ENCODE results near the gene DEPDC1B. TPM values are rescaled to one million over a fixed set of nuclear protein-coding genes. Genes with fewer than 3 reads are reported as not detected.
"Not testable (repeated sequence)": the region's sequence is repeated elsewhere in the genome, so short reads cannot be mapped to it uniquely, and the experiment has no call there.

Gene DEPDC1B
- total and polyA plus RNA-seq, 2 of the 8 experiments (the other 6 are each of a cell fraction or from before 2014, with no cell fraction given): 30.8 to 67.4 TPM

- H3K9me3 ChIP-seq (ENCODE audit: insufficient read depth in 2 of 2, low read depth in 1 of 2, low read length in 1 of 2); H3K4ac ChIP-seq (replicated peaks; ENCODE audit: insufficient read length, low read depth, low read length); H2AK5ac ChIP-seq (ENCODE audit: low read depth, low read length); DNase-seq (ENCODE audit: low read depth in 1 of 2, low spot score in 2 of 2); H2BK12ac ChIP-seq (ENCODE audit: low read depth, low read length); H3K9ac ChIP-seq (replicated peaks in 1 of 4; ENCODE audit: extremely low read depth in 1 of 4, low read depth in 3 of 4, low read length in 3 of 4); H3K36me3 ChIP-seq (ENCODE audit: control insufficient read depth in 2 of 4, insufficient read depth in 4 of 4, low read length in 3 of 4); FAIRE-seq; H3K23me2 ChIP-seq (ENCODE audit: low read depth, low read length); H2AFZ ChIP-seq (ENCODE audit: low read length); H4K5ac ChIP-seq (ENCODE audit: insufficient read length, low read depth, low read length); H2BK15ac ChIP-seq (ENCODE audit: low read length); H2BK20ac ChIP-seq (ENCODE audit: low read length); H3K14ac ChIP-seq (ENCODE audit: insufficient read length); H4K91ac ChIP-seq (replicated peaks; ENCODE audit: insufficient read length, low read length); H3K18ac ChIP-seq (ENCODE audit: extremely low read depth, low read length); H3K27me3 ChIP-seq (replicated peaks in 1 of 4; ENCODE audit: control insufficient read depth in 3 of 4, extremely low read depth in 1 of 4, insufficient read depth in 3 of 4, low read length in 3 of 4); H3K56ac ChIP-seq (replicated peaks; ENCODE audit: insufficient read length, low read depth, low read length); H3K4me3 ChIP-seq (ENCODE audit: extremely low read depth in 1 of 4, insufficient read depth in 2 of 4, low read depth in 3 of 4, low read length in 4 of 4); H2BK5ac ChIP-seq (ENCODE audit: low read depth, low read length); H3K79me1 ChIP-seq (ENCODE audit: low read depth, low read length); H4K8ac ChIP-seq (ENCODE audit: extremely low read depth, insufficient read depth, low read length); H3K79me2 ChIP-seq (ENCODE audit: control insufficient read depth in 1 of 2, insufficient read depth in 2 of 2, low read length in 2 of 2); H3K27ac ChIP-seq (ENCODE audit: low read depth, low read length); H2BK120ac ChIP-seq (replicated peaks; ENCODE audit: low read depth, low read length); H3K4me1 ChIP-seq (replicated peaks in 1 of 4; ENCODE audit: control insufficient read depth in 3 of 4, insufficient read depth in 4 of 4, low read length in 3 of 4); H3K4me2 ChIP-seq (ENCODE audit: insufficient read depth in 1 of 2, low read depth in 2 of 2, low read length in 2 of 2); POLR2A ChIA-PET (ENCODE audit: partially characterized antibody); H3K23ac ChIP-seq (ENCODE audit: insufficient read length); H4K20me1 ChIP-seq (replicated peaks in 1 of 2; ENCODE audit: control insufficient read depth in 1 of 2, insufficient read depth in 2 of 2, low read length in 2 of 2); CTCF ChIA-PET (ENCODE audit: partially characterized antibody): not testable (repeated sequence)
- 96% methylated on average over 6 of the region's 6 CpGs; no CpG with 5 or more reads in 1 of the 2 experiments for WGBS, 2 experiments (ENCODE audit: extremely low coverage in 1 of 2, insufficient coverage in 1 of 2, insufficient read length in 1 of 2, insufficient replicate concordance in 2 of 2, low coverage in 1 of 2, low lambda C conversion rate in 2 of 2, missing lambda C conversion rate in 1 of 2)
Measured at GRCh38 chr5:60587312-60587711, 112.7 kb downstream of the DEPDC1B start.

All from H1 (cell line).